GM12864 (cell line): ENCODE results near the gene TTLL5.

Source experiments
- DNase-seq: peaks from one replicate; pipeline ENCODE4 v3.0.0-alpha.2; 2011; ENCODE audit warnings: low read depth
- H3K4me3 ChIP-seq: 2 replicates; pipeline ENCODE4 v1.5.1; 2011; ENCODE audit warnings: mild to moderate bottlenecking, low read depth, low read length, control low read depth
- TF ChIP-seq, protein P1 (sequence below): IDR thresholded peaks from 2 replicates; pipeline ENCODE4 v1.5.1; 2011; ENCODE audit warnings: low read depth, mild to moderate bottlenecking, moderate library complexity, low read length, control low read depth, inconsistent platforms; ENCODE audit errors: missing control alignments

TTLL5 gene

GRCh38 chr14:75857199-75857598, 196.2 kb downstream of the TTLL5 start:
- no peak for DNase-seq
- H3K4me3 ChIP-seq: no peak overlapping the region
- TF ChIP-seq, protein P1, sequence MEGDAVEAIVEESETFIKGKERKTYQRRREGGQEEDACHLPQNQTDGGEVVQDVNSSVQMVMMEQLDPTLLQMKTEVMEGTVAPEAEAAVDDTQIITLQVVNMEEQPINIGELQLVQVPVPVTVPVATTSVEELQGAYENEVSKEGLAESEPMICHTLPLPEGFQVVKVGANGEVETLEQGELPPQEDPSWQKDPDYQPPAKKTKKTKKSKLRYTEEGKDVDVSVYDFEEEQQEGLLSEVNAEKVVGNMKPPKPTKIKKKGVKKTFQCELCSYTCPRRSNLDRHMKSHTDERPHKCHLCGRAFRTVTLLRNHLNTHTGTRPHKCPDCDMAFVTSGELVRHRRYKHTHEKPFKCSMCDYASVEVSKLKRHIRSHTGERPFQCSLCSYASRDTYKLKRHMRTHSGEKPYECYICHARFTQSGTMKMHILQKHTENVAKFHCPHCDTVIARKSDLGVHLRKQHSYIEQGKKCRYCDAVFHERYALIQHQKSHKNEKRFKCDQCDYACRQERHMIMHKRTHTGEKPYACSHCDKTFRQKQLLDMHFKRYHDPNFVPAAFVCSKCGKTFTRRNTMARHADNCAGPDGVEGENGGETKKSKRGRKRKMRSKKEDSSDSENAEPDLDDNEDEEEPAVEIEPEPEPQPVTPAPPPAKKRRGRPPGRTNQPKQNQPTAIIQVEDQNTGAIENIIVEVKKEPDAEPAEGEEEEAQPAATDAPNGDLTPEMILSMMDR: no peak

- no peak for DNase-seq
- H3K4me3 ChIP-seq: no peak overlapping the region
- TF ChIP-seq, protein P1: no peak
These were observed 197.3 kb downstream of the TTLL5 start for GRCh38 chr14:75858362-75858761.

DNA sequence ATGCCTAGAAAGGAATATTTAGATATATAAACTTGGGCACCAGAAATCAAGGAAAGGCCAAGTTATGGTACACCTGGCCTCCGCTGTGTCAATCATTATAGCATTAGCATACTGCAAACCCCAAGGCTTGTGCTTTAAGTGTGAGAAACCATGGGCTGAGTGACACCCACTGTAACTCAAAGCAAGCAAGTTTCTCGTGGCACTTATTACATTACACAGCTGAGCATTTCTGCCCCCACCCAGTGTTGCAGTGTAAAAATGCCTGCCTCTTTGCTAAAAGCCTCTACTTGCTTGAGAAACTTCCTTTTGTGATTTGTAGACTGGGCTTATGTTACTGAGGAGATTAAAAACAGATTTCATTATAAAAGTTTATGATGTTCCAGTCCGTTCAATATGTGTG, 198.7 kb downstream of the TTLL5 start:
- TF ChIP-seq, protein P1: no peak
- no peak overlapping the region for H3K4me3 ChIP-seq
- no peak for DNase-seq

GRCh38 chr14:75860561-75861160, 199.6 kb downstream of the TTLL5 start:
- TF ChIP-seq, protein P1: no peak
- no peak overlapping the region for H3K4me3 ChIP-seq
- no peak for DNase-seq

DNA sequence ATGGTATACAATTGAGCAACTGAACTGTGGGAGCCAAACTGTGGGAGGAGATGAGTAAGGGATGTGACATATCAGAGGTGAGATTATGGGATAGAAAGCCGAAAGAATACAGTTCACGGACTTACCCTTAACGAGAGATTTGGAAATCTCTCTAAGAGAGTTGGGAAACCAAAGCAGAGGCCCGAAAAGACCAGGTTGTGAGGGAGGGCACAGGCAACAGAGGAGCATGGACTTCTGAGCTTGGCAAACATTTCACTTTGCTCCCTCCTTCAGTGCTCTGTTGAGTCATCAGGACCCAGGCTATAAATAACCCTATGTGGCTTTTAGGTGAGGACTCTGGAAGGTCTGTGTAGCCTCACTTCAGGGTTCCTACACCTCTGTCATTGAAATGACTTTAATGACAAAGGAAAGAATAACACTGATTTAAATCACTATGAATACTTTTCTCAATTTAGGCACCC, 200.1 kb downstream of the TTLL5 start:
- H3K4me3 ChIP-seq: no peak overlapping the region
- DNase-seq: no peak
- TF ChIP-seq, protein P1: no peak

DNA sequence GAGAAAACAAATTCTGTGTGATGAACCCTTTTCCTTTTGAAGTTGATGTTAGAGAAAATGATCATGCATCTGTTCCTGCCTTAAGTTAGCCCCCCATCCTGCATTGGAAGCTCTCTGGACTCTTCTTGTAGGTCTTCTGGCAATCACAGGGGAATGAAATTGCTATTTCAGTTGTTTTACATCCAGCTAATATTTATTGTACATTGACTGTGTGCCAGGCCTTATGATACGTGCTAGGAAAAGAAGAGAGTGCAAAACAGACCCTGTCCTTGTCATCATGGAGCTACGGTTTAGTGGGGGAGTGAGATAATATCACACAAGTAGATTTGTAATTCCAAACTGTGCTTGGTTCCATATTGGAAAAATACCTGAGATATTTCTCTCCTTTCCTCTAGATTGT, 202.2 kb downstream of the TTLL5 start:
- no peak for DNase-seq
- no peak overlapping the region for H3K4me3 ChIP-seq
- TF ChIP-seq, protein P1: no peak

DNA sequence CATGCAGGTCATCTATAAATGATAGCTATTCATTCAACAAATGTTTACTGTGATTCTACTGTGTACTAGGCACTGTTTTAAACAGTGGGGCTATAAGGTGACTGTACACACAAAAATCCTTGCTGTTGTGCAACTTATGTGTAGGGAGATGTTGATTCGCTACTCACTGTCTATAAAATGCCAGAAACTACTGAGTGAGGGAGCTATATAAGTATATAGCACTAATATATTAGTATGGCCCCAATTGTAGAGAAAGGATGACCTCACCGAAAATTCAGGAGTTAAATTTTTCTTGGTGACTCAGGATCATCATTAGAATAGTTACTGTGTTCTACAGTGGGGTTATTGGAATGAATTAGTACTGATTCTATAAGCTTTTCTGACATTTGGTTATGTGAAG, 203.3 kb downstream of the TTLL5 start:
- H3K4me3 ChIP-seq: no peak overlapping the region
- no peak for DNase-seq
- TF ChIP-seq, protein P1: no peak
